ENCODE results near the gene ONECUT3.
A peak's percentile ranks its signal among the peaks of the same experiment; 100 is the strongest.

- TF ChIP-seq CTCF (IDR thresholded peaks at IDR 0.05; ENCODE audit: low read length) (peak; percentile 99), EZH2 (optimal IDR thresholded peaks at IDR 0.05; ENCODE audit: low read depth, low read length) (peak; percentile 64), EZH2phosphoT487 (IDR thresholded peaks at IDR 0.05; ENCODE audit: low read length) (no peak)
Observed at GRCh38 chr19:1767464-1767933, 14.2 kb downstream of the ONECUT3 start.
